HepG2 (cell line): ENCODE results near the gene UBR3. TPM values are rescaled to one million over a fixed set of nuclear protein-coding genes. Genes with fewer than 3 reads are reported as not detected.

Experiments used
- ARID4A ChIP-seq: sonication (generic); formaldehyde crosslinking; IDR thresholded peaks from 2 replicates; pipeline ENCODE4 v1.5.0; 2020; ENCODE audit warnings: mild to moderate bottlenecking, missing genetic modification reagents, borderline replicate concordance
- ARID5B ChIP-seq: IDR thresholded peaks from 2 replicates; pipeline ENCODE4 v1.4.0; 2020; ENCODE audit warnings: mild to moderate bottlenecking, missing genetic modification reagents
- CBX1 ChIP-seq: IDR thresholded peaks from one replicate; pipeline ENCODE4 v1.6.1; 2016; ENCODE audit warnings: antibody characterized with exemption, low read depth
- CCDC6 ChIP-seq: sonication (generic); formaldehyde crosslinking; IDR thresholded peaks from 2 replicates; pipeline ENCODE4 v1.8.1; 2022; ENCODE audit warnings: mild to moderate bottlenecking, missing genetic modification reagents, moderate library complexity
- EZH2 ChIP-seq: conservative IDR thresholded peaks from 2 replicates; pipeline ENCODE4 v1.6.1; 2012; ENCODE audit warnings: mild to moderate bottlenecking, low read depth, low read length, moderate library complexity
- GPBP1L1 ChIP-seq: sonication (generic); formaldehyde crosslinking; IDR thresholded peaks from 2 replicates; pipeline ENCODE4 v1.5.0; 2020; ENCODE audit warnings: mild to moderate bottlenecking, missing genetic modification reagents
- GTF3A ChIP-seq: sonication (generic); formaldehyde crosslinking; conservative IDR thresholded peaks from 2 replicates; pipeline ENCODE4 v1.4.0; 2020; ENCODE audit warnings: mild to moderate bottlenecking, missing genetic modification reagents
- MXI1 ChIP-seq: IDR thresholded peaks from 3 replicates; pipeline ENCODE4 v1.6.1; 2012; ENCODE audit warnings: low read depth, low read length, inconsistent platforms, borderline replicate concordance
- SMAD9 ChIP-seq: sonication (generic); formaldehyde crosslinking; IDR thresholded peaks from 2 replicates; pipeline ENCODE4 v1.5.1; 2020; ENCODE audit warnings: mild to moderate bottlenecking, missing genetic modification reagents
- TGIF2 ChIP-seq: IDR thresholded peaks from 2 replicates; pipeline ENCODE4 v1.6.1; 2016; ENCODE audit warnings: control low read depth, missing compliant biosample characterization
- TIGD3 ChIP-seq: sonication (generic); formaldehyde crosslinking; IDR thresholded peaks from 2 replicates; pipeline ENCODE4 v1.5.1; 2020; ENCODE audit warnings: mild to moderate bottlenecking, missing genetic modification reagents, borderline replicate concordance
- ZNF337 ChIP-seq: sonication (generic); formaldehyde crosslinking; IDR thresholded peaks from 2 replicates; pipeline ENCODE4 v1.5.1; 2020; ENCODE audit warnings: missing genetic modification reagents, low read depth, mild to moderate bottlenecking, borderline replicate concordance
- ZNF441 ChIP-seq: sonication (generic); formaldehyde crosslinking; IDR thresholded peaks from 2 replicates; pipeline ENCODE4 v1.7.0; 2021; ENCODE audit warnings: missing genetic modification reagents, borderline replicate concordance
- ZNF574 ChIP-seq: sonication (generic); formaldehyde crosslinking; IDR thresholded peaks from 2 replicates; pipeline ENCODE4 v1.4.0; 2020; ENCODE audit warnings: missing genetic modification reagents
- polyA plus RNA-seq, 8 experiments: library from polyadenylated mRNA; depleted of rRNA in 3 of 8; stranded (reverse) in 7 of 8; unstranded in 1 of 8; fragments of >200 nt; fragmentation: Illumina TruSeq in 4 of 8; extraction: Trizol in 4 of 8; gene quantifications; 2 replicates each; pipeline versions ENCODE4 v1.2.1 to v1.2.3, GENCODE V29; 2011 to 2016; ENCODE audit warnings: low read depth in 4 of 8, missing spikeins in 1 of 8, mixed read lengths in 1 of 8; ENCODE audit not compliant: insufficient read depth in 1 of 8
- total RNA-seq, 5 experiments: library from RNA; depleted of rRNA; stranded (reverse); fragments of >200 nt; fragmentation: Illumina TruSeq; extraction: Trizol; gene quantifications; 2 replicates each; pipeline ENCODE4 v1.2.3, GENCODE V29; 2016; ENCODE audit warnings: low read depth in 1 of 5

Gene UBR3
- total and polyA plus RNA-seq, 2 of the 13 experiments (the other 11 are each of a cell fraction or from before 2014, with no cell fraction given): 15.1 to 28.0 TPM

GRCh38 chr2:169828141-169828811, 1.0 kb downstream of the UBR3 start (continued):
- TF ChIP-seq ZNF574: no peak
- TF ChIP-seq GTF3A (CRISPR knock-in tag): no peak
- peak; percentile 65; the same call in 2 of the 3 replicates for TF ChIP-seq MXI1
- TF ChIP-seq ARID4A (CRISPR knock-in tag): peak; percentile 75
- 0 out of 2 replicates have a peak, but pooled peaks have one; percentile 23 for TF ChIP-seq ZNF441 (CRISPR knock-in tag)
- TF ChIP-seq SMAD9: no peak
- no peak for TF ChIP-seq EZH2
- no peak for TF ChIP-seq GPBP1L1 (CRISPR knock-in tag)
- TF ChIP-seq CCDC6 (CRISPR knock-in tag): no peak
- TF ChIP-seq CBX1: no peak
- no peak for TF ChIP-seq TIGD3 (CRISPR knock-in tag)
- 0 out of 2 replicates have a peak, but pooled peaks have one; percentile 29 for TF ChIP-seq ZNF337 (CRISPR knock-in tag)
- TF ChIP-seq TGIF2 (CRISPR knock-in tag): peak; percentile 97
- TF ChIP-seq ARID5B: peak; percentile 15; the same call in 1 of the 2 replicates
